Adipose tissue (tissue), 3 donors: ENCODE results near the gene TRIM71. TPM values are rescaled to one million over a fixed set of nuclear protein-coding genes. Genes with fewer than 3 reads are reported as not detected.
"Not testable (repeated sequence)": the region's sequence is repeated elsewhere in the genome, so short reads cannot be mapped to it uniquely, and the experiment has no call there.

Source experiments
- H3K27ac ChIP-seq: one replicate; pipeline ENCODE4 v1.5.1; 2013; ENCODE audit warnings: low read depth, low read length
- WGBS, 3 donors: extraction: QIAGEN DNeasy Blood & Tissue Kit; methylation state at CpG; one replicate each; pipeline ENCODE4 v1.1.7; 2013; 5-methylcytosine and 5-hydroxymethylcytosine counted together
- polyA plus RNA-seq, 3 donors: library from polyadenylated mRNA; stranded (reverse); fragments of 200-250 nt; gene quantifications; one replicate each; pipeline ENCODE4 v1.2.3, GENCODE V29; 2013
- donor health status: healthy with polysubstance abuse.
- donor health status: Bipolar disorder and iron deficiency.
- donor health status: healthy.

The TRIM71 gene
- polyA plus RNA-seq, 3 donors: under 0.01 to 0.01 TPM; not detected in 1

DNA sequence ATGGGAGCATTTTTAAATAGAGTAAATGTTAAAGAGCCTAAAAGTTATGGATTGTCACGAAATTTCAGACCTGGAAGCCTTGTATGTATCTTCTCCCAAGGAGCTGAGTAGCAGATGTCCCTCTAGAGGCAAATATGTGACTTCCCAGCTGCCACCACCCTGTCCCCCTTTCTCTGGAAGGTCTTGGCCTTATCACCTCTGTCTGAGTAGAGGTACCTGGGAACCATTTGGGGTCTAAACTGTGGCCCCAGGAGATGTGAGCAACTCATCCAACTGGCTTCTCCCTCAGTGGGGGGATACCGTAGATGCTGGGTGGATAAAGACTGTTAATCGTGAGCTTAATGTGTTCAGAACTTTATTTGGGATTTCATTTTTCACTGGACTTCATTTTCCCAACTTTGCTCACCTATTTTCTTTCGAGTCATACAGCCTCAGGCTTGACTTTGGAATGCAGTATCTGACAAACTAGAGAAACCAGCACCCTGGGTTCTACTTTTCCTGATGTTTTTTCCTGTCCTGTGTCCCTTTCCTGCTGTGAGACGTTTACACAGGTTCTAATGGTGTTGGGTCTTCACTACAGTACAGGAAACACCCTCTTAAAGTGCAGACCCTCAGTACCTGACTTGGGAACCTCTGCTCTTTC lies 80.3 kb downstream of the TRIM71 start:
- no peak overlapping the region for H3K27ac ChIP-seq
- WGBS, 3 donors: 83 to 85% (median 85%) methylated on average over 5 of the region's 5 CpGs

DNA sequence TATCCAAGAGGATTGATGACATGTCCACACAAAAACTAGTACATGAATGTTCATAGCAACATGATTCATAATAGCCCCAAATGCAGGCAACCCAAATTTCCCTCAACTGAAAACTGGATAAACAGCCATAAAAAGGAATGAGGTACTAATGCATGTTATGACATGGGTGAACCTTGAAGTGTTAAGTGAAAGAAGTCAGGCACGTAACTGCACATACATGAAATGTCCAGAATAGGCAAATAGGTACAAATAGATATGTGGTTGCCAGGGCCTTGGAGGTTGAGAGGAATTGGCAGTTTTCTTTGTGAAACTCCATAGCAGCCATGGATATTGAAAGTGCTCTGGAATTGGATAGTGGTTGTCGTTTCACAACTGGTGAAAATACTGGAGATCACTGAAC lies 81.5 kb downstream of the TRIM71 start:
- H3K27ac ChIP-seq: no peak overlapping the region
- WGBS, 3 donors: 94 to 95% (median 95%) methylated on average over 2 of the region's 2 CpGs

DNA sequence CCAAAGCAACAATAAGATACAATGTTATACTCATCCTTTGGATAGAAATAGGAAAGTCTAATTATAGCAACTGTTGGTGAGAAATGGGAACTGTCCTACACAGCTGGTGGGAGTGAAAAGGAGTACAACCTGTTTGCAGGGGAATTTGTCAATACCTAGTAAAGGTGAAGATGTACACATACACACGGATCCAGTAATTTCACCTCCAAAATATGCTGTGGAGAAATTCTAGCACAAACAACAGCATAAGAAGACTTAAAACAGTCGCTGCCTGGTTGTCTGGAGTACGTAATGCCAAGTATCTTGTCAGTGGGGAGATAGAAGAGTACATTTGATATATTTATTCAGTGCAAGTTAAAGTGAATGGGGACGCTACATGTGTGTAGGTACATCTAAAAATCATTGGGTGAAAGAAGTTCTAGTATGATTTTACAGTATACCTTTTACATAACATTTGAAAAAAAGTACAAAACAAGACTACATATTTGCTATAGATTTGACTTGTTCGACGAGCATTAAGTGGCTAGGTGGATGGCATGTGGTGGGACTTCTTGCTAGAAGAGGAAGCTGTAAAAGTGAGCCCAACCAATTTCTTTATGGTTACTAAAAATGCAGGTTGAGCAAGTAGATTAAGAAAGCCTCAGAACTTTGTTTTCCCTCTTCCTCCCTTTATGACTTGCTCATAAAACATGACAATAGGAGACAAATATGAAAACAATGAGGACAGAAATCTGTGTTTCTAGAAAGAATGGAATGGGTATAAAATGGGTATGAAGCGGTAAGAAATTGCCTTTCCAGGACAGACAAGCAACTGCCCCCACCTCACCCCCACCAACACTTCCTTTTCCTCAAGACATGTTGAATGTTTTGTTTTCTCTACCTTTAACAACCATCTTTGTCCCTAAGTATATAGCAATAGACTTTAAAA lies 83.5 kb downstream of the TRIM71 start:
- WGBS, 3 donors: 59 to 63% (median 61%) methylated on average over 7 of the region's 7 CpGs
- H3K27ac ChIP-seq: no peak overlapping the region

DNA sequence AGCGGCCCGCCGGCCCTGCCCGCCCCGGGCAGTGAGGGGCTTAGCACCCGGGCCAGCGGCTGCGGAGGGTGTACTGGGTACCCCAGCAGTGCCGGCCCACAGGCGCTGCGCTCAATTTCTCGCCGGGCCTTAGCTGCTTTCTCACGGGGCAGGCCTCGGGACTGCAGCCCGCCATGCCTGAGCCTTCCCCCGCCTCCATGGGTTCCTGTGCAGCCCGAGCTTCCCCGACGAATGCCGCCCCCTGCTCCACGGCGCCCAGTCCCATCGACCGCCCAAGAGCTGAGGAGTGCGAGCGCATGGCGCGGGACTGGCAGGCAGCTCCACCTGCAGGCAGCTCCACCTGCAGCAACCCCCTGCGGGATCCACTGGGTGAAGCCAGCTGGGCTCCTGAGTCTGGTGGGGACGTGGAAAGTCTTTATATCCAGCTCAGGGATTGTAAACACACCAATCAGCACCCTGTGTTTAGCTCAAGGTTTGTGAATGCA lies 85.1 kb downstream of the TRIM71 start:
- 25 to 46% (median 34%) methylated on average over 28 to 31 of the region's 31 CpGs for WGBS, 3 donors
- H3K27ac ChIP-seq: not testable (repeated sequence)

DNA sequence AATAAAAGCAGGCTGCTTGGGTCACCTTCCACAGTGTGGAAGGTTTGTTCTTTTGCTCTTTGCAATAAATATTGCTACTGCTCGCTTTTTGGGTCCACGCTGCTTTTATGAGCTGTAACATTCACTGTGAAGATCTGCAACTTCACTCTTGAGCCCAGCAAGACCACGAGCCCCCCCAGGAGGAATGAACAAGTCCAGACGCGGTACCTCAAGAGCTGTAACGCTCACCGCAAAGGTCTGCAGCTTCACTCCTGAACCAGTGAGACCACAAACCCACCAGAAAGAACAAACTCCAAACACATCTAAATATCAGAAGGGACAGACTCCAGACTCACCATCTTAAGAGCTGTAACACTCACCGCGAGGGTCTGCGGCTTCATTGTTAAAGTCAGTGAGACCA lies 86.2 kb downstream of the TRIM71 start:
- 97 to 98% (median 98%) methylated on average over 10 of the region's 10 CpGs for WGBS, 3 donors
- H3K27ac ChIP-seq: no peak overlapping the region

DNA sequence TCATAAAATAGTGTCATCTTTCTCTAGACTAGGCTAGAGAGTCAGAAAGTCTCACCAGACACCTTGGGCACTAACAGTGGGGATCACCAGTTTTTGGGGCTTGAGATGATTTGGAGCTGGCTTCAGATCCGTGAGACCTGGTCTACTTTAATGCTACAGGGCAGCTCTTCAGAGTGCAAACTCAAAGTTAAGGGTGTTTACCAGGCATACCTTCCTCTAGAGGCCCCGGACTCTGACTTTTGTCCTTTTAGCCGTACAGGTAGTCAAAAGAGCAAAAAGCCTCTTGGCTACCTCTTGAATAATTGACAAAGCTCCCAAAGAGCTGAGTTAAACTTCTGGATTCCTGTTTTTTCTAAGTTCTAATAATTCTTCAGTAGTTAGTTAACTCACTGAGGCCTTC lies 92.2 kb downstream of the TRIM71 start:
- 91 to 93% (median 92%) methylated on average over 3 of the region's 3 CpGs for WGBS, 3 donors
- H3K27ac ChIP-seq: no peak overlapping the region

DNA sequence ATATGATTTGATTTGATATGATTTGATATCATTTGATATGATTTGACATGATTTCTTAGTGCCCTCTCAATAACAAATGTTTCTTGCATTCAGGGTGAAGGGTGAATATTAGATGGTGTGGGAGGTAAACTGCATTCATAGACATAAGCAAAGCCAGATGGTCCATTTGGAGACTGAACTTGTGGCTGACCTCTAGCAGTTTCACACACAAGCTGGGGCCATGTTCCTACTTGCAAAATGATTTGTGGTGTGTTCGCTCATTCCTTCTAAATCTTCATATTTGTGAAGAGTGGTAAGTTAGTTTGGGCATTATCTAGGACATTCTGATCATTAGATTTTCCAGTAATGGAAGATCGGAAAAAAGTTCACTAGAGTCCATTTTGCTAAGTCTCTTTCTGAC lies 93.2 kb downstream of the TRIM71 start:
- WGBS, 3 donors: 85 to 95% (median 86%) methylated on average over 2 of the region's 2 CpGs
- no peak overlapping the region for H3K27ac ChIP-seq

DNA sequence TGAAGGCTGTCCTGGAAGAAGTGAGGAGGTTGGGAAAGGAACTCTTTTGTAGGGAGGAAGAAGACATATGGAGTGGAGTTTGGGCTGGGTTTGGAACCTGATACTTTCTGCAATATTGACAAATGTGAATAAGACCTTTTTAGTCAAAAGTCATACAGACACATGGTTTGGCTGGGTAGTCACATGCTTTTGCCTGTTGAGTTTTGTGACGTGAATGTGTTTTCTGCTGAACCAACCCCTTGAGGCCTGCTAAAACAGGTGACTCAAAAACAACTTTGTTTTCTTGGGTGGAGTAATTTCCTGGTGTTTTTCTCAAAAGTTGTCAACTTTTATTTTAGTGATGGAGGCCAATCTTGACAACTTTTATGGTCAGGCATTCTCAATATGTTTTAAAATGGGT lies 94.2 kb downstream of the TRIM71 start:
- WGBS, 3 donors: 88 to 95% (median 90%) methylated on average over 1 of the region's 1 CpG
- no peak overlapping the region for H3K27ac ChIP-seq

DNA sequence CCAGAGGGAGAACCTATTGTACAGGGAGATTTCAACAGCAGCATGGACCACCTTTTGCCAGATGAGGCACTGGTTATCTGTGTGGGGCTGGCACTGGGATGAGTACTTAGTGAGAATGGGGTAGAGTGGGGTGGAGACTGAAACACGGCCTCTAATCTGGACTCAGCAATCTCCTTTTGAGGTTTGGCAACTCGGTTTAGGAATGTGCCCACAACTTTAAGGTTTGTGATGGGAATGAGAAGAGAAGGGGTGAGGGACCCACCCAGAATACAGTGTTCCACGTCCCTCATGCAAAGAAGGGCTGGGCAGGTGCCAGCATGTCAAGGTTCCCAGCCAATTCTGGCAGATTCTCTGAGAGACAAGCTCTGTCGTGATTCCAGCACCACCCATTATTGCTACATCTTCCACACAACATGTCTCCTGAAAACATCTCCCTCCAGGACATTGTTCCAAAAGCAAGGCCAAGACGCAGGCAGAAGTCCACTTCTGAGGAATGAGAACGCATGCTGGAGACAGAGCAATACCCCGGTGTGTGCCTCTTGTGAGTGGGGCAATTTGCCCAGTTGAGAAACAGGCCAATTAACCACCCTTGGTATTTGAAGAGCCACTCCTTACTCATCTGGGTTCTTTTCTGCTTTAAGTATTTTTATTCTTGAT lies 96.1 kb downstream of the TRIM71 start:
- WGBS, 3 donors: 47 to 55% (median 49%) methylated on average over 7 of the region's 7 CpGs
- no peak overlapping the region for H3K27ac ChIP-seq

DNA sequence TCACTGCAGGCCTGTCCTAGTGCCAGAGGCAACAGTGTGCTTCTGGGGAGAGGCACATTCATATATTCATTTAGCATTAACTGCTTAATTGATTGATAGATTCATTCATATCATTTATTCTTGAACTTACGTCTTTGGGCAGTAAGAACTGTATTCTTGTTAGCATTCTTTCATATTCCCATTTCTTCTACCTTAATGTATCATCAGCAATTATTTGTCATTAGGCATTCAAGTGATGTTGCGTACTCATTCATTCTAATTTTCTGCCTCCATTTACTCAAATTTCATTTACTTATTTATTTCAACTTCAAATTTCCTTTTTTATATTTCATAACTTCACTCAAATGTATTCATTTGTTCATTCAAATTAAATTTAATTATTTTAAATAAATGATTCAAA lies 102.1 kb downstream of the TRIM71 start:
- H3K27ac ChIP-seq: no peak overlapping the region
- WGBS, 3 donors: 81 to 99% (median 94%) methylated on average over 2 of the region's 2 CpGs

DNA sequence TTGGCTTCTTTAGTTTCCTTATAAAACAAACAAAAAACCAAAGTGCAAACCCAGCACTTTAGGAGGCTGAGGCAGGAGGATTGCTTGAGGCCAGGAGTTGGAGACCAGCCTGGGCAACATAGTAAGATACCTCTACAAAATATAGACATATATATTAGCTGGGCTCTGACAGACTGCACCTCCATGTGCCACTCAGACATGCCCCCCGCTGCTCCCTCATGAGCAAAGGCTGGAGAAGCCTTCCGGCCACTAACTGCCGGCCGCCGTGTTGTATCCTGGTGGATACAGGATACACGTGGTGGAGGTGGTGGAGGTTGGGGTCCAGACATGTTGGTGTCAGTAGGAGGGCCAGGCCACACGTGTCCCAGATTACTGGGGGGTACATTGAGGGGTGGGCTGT lies 104.3 kb downstream of the TRIM71 start:
- H3K27ac ChIP-seq: no peak overlapping the region
- 83 to 92% (median 91%) methylated on average over 7 of the region's 7 CpGs for WGBS, 3 donors

DNA sequence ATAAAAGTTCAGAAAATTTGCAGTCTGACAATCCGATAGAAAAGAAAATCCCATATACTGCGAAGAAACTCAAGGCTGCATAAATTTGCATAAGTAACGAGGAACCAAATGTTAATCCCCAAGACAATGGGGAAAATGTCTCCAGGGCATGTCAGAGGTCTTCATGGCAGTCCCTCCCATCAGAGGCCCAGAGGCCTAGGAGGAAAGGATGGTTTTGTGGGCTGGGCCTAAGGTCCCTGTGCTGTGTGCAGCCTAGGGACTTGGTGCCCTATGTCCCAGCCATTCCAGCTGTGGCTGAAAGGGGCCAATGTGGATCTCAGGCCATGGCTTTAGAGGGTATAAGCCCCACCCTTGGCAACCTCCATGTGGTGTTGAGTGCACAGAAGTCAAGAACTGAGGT lies 112.4 kb downstream of the TRIM71 start:
- 92 to 97% (median 95%) methylated on average over 3 of the region's 3 CpGs for WGBS, 3 donors
- H3K27ac ChIP-seq: no peak overlapping the region

DNA sequence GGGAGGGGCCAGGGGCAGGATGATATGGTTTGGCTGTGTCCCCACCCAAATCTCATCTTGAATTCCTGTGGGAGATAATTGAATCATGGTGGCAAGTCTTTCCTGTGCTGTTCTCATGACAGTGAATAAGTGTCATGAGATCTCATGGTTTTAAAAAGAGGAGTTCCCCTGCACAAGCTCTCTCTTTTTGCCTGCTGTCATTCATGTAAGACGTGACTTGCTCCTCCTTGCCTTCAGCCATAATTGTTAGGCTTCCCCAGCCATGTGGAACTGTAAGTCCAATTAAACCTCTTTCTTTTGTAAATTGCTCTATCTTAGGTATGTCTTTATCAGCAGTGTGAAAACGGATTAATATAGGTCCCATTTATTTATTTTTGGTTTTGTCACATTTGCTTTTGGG lies 113.5 kb downstream of the TRIM71 start:
- 52 to 90% (median 71%) methylated on average over 2 of the region's 2 CpGs for WGBS, 3 donors
- H3K27ac ChIP-seq: not testable (repeated sequence)

DNA sequence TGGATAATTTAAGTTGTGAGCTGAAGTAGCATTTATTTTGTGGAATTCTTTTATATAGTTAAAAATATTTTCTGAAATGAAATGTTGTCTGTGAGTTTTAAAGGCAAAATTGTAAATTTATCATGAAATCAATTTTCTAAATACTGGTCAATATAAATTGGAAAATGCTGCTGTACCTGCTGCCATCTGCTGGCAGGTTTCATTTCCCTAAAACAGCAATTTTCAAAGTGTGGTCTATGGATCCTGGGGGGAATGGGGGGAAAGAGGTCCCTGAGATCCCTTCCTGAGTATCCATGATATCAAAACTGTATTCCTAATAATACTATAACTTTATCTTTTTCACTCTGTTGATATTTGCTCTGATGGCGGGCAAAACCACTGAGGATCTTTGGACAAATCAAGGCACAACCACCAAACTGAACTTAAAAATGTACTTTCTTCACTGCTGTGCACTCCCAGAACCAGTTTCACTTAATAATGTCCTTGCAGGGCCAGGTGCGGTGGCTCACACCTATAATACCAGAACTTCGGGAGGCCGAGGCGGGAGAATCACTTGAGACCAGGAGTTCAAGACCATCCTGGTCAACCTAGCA lies 116.4 kb downstream of the TRIM71 start:
- WGBS, 3 donors: 73 to 81% (median 78%) methylated on average over 5 of the region's 5 CpGs
- H3K27ac ChIP-seq: no peak overlapping the region

DNA sequence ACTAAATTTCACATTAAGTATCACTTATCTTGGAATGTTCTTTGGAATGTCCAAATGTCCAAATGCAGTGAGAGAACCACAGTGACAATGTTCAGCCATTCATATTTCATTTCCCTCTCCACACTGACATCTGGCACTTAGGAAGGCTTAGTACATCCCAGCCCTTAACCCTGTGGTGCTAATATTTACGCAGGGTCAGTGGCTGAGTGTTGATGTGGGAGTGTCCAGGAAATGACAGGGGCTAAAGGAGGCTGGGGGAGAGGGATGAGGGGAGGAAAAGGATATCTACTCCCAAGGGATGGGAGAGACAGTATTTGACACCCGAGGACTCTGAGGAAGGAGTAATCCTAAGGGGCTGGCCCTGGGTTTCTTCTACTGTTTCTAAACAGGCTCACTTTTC lies 119.5 kb downstream of the TRIM71 start:
- no peak overlapping the region for H3K27ac ChIP-seq
- 41 to 67% (median 47%) methylated on average over 2 of the region's 2 CpGs for WGBS, 3 donors

DNA sequence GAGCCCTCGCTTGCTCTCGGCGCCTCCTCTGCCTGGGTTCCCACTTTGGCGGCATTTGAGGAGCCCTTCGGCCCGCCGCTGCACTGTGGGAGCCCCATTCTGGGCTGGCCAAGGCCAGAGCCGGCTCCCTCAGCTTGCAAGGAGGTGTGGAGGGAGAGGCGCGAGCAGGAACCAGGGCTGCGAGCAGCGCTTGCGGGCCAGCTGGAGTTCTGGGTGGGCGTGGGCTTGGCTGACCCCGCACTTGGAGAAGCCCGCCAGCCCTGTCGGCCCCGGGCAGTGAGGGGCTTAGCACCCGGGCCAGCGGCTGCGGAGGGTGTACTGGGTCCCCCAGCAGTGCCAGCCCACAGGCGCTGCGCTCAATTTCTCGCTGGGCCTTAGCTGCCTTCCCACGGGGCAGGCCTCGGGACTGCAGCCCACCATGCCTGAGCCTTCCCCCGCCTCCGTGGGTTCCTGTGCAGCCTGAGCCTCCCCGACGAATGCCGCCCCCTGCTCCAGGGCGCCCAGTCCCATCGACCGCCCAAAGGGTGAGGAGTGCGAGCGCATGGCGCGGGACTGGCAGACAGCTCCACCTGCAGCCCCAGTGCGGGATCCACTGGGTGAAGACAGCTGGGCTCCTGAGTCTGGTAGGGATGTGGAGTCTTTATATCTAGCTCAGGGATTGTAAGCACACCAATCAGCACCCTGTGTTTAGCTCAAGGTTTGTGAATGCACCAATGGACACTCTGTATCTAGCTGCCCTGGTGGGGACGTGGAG lies 121.9 kb downstream of the TRIM71 start:
- 92 to 96% (median 94%) methylated on average over 30 to 40 of the region's 40 CpGs for WGBS, 3 donors

DNA sequence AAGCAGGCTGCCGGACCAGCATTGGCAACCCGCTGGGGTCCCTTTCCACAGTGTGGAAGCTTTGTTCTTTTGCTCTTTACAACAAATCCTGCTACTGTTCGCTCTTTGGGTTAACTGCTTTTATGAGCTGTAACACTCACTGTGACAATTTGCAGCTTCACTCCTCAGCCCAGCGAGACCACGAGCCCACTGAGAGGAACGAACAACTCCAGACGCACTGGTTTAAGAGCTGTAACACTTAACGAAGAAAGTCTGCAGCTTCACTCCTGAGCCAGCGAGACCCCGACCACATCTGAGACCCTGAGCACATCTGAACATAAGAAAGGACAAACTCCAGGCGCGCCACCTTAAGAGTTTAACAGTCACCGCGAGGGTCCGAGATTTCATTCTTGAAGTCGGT lies 122.9 kb downstream of the TRIM71 start:
- WGBS, 3 donors: 79 to 95% (median 89%) methylated on average over 16 of the region's 16 CpGs

More for the DNA sequence above, 121.9 kb downstream of the TRIM71 start:
- not testable (repeated sequence) for H3K27ac ChIP-seq

DNA sequence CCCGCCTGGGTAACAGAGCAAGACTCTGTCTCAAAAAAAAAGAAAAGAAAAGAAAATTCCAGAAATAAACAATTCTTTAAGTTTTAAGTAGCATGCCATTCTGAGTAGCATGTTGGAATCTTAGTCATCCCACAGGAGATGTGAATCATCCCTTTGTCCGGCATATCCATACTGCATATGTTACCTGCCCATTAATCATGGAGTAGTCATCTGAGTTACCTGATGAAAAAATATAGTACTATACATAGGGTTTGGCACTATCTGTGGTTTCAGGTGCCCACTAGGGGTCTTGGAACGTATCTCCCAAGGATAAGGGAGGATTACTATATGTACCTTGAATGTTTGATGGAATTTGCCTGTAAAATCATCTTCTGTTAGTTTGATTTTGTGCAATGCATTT lies 127.3 kb downstream of the TRIM71 start:
- 80 to 85% (median 81%) methylated on average over 3 of the region's 3 CpGs for WGBS, 3 donors
- no peak overlapping the region for H3K27ac ChIP-seq

More for the DNA sequence above, 122.9 kb downstream of the TRIM71 start:
- no peak overlapping the region for H3K27ac ChIP-seq
